NT2/D1 (cell line): ENCODE measurements around the gene QKI.

Source experiments
- DNase-seq: peaks from one replicate; pipeline ENCODE4 v3.0.0-alpha.2; 2011; ENCODE audit warnings: low read depth, low spot score
- H3K27me3 ChIP-seq: 2 replicates; pipeline ENCODE4 v1.6.0; 2011; ENCODE audit warnings: mild to moderate bottlenecking; ENCODE audit not compliant: insufficient read length, insufficient read depth
- H3K36me3 ChIP-seq: 2 replicates; pipeline ENCODE4 v1.6.1; 2011; ENCODE audit warnings: mild to moderate bottlenecking, low read length, mixed read lengths; ENCODE audit not compliant: insufficient read depth, insufficient read length
- H3K4me1 ChIP-seq: 2 replicates; pipeline ENCODE4 v1.5.1; 2011; ENCODE audit not compliant: insufficient read depth, insufficient read length
- H3K4me3 ChIP-seq: 2 replicates; pipeline ENCODE4 v1.5.1; 2011; ENCODE audit warnings: low read depth; ENCODE audit not compliant: insufficient read length
- H3K9ac ChIP-seq: 2 replicates; pipeline ENCODE4 v1.6.0; 2011; ENCODE audit warnings: low read depth; ENCODE audit not compliant: insufficient read length
- H3K9me3 ChIP-seq: 2 replicates; pipeline ENCODE4 v1.5.1; 2011; ENCODE audit warnings: mild to moderate bottlenecking, low read length; ENCODE audit not compliant: insufficient read depth
- SUZ12 ChIP-seq: IDR thresholded peaks from 2 replicates; pipeline ENCODE4 v1.6.1; 2011; ENCODE audit not compliant: insufficient read length, insufficient read depth; ENCODE audit errors: extremely low read depth
- YY1 ChIP-seq: IDR thresholded peaks from 2 replicates; pipeline ENCODE4 v1.6.1; 2011; ENCODE audit not compliant: insufficient read length, insufficient read depth
- ZNF274 ChIP-seq: IDR thresholded peaks from 2 replicates; pipeline ENCODE4 v1.6.1; 2011; ENCODE audit warnings: mild to moderate bottlenecking, low read depth, low read length

The QKI gene

GRCh38 chr6:163613025-163613424, 198.5 kb downstream of the QKI start:
- Histone ChIP-seq H3K9me3 (no peaks in the 10 kb centered on the region), H3K27me3 (no peaks in the 10 kb centered on the region), H3K4me3 (no peak overlapping the region), H3K36me3 (no peaks in the 10 kb centered on the region), H3K9ac (no peak overlapping the region), H3K4me1 (no peaks in the 10 kb centered on the region)
- TF ChIP-seq SUZ12 (no peak), ZNF274 (no peak), YY1 (no peak)
- no peak for DNase-seq

- H3K4me1 ChIP-seq = no peaks in the 10 kb centered on the region
- H3K36me3 ChIP-seq = no peaks in the 10 kb centered on the region
- H3K9me3 ChIP-seq = no peaks in the 10 kb centered on the region
- H3K9ac ChIP-seq = no peak overlapping the region
- H3K4me3 ChIP-seq = no peak overlapping the region
- TF ChIP-seq SUZ12 = no peak
- TF ChIP-seq YY1 = no peak
- TF ChIP-seq ZNF274 = no peak
- no peaks in the 10 kb centered on the region for H3K27me3 ChIP-seq
- no peak for DNase-seq
Measured at GRCh38 chr6:163613668-163614067, 199.2 kb downstream of the QKI start.

DNA sequence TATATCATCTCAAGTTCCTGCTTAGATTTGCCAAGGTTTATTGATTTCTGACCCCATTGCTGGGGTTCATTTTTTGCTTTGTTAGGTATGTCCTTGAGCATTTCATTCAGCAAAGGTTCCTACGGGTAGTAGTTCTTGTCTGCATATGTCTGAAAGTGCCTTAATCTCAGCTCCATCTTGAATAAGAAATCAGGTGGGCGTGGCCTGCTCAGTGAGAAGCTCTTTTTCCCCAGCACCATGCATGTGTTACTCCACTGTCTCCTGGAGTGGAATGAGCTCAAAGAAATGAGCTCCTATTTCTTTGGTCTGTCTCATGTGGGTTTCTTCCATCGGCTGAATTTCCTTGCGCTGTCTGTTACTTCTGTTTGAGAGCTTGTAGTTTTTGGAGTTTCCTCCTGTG, 201.9 kb downstream of the QKI start:
- TF ChIP-seq SUZ12 (no peak), YY1 (no peak), ZNF274 (no peak)
- Histone ChIP-seq H3K4me1 (no peaks in the 10 kb centered on the region), H3K9me3 (no peaks in the 10 kb centered on the region), H3K4me3 (no peak overlapping the region), H3K9ac (no peak overlapping the region), H3K27me3 (no peaks in the 10 kb centered on the region), H3K36me3 (no peaks in the 10 kb centered on the region)
- no peak for DNase-seq

GRCh38 chr6:163617549-163617948, 203.0 kb downstream of the QKI start:
- no peak for DNase-seq
- Histone ChIP-seq H3K9me3 (no peaks in the 10 kb centered on the region), H3K4me1 (no peaks in the 10 kb centered on the region), H3K36me3 (no peaks in the 10 kb centered on the region), H3K4me3 (no peak overlapping the region), H3K9ac (no peak overlapping the region), H3K27me3 (no peaks in the 10 kb centered on the region)
- no peak for TF ChIP-seq SUZ12
- TF ChIP-seq ZNF274 = no peak
- TF ChIP-seq YY1 = no peak

DNA sequence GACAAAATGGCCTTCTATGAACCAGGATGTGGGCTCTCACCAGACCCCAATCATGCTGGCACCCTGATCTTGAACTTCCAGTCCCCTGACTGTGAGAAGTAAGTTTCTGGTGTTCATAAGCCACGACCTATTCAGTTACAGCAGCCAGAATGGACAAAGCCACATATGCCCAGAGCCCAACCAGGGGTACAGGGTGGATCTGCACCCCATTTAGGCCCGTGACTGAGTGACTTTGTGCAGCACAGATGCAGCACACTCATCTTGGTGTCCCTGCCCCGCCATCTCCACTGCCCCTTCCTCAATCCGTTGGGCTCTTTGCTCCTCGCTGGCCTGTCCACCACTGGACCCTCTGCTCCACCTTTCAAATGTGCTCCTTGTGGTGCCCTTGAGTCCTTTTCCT, 205.6 kb downstream of the QKI start:
- H3K4me1 ChIP-seq = no peaks in the 10 kb centered on the region
- H3K9me3 ChIP-seq = no peaks in the 10 kb centered on the region
- no peak for DNase-seq
- H3K4me3 ChIP-seq = no peak overlapping the region
- no peaks in the 10 kb centered on the region for H3K27me3 ChIP-seq
- TF ChIP-seq ZNF274 (no peak), YY1 (no peak), SUZ12 (no peak)
- H3K9ac ChIP-seq = no peak overlapping the region
- no peaks in the 10 kb centered on the region for H3K36me3 ChIP-seq

- TF ChIP-seq ZNF274 (no peak), YY1 (no peak), SUZ12 (no peak)
- Histone ChIP-seq H3K9me3 (no peaks in the 10 kb centered on the region), H3K4me3 (no peak overlapping the region), H3K9ac (no peak overlapping the region), H3K27me3 (no peaks in the 10 kb centered on the region), H3K36me3 (no peaks in the 10 kb centered on the region), H3K4me1 (no peaks in the 10 kb centered on the region)
- no peak for DNase-seq
Measured at GRCh38 chr6:163620670-163621330, 206.3 kb downstream of the QKI start.

GRCh38 chr6:163625265-163625664, 210.7 kb downstream of the QKI start:
- no peaks in the 10 kb centered on the region for H3K27me3 ChIP-seq

More at GRCh38 chr6:163625265-163625664, 210.7 kb downstream of the QKI start:
- 0 out of 2 replicates have a peak, but pooled peaks cover 3% of the 10 kb centered on the region for H3K9me3 ChIP-seq
- DNase-seq = no peak
- no peak for TF ChIP-seq ZNF274
- no peak for TF ChIP-seq YY1
- TF ChIP-seq SUZ12 = no peak
- no peak overlapping the region for H3K9ac ChIP-seq
- no peaks in the 10 kb centered on the region for H3K36me3 ChIP-seq
- no peak overlapping the region for H3K4me3 ChIP-seq
- no peaks in the 10 kb centered on the region for H3K4me1 ChIP-seq
